Left hindlimb (tissue), 1 donor: ENCODE measurements around the gene GALNTL6.
"Not testable (repeated sequence)": the region's sequence is repeated elsewhere in the genome, so short reads cannot be mapped to it uniquely, and the experiment has no call there.

ENCODE experiments used
- DNase-seq: peaks from one replicate; pipeline ENCODE4 v3.0.0-alpha.2; 2018

GALNTL6 gene

DNA sequence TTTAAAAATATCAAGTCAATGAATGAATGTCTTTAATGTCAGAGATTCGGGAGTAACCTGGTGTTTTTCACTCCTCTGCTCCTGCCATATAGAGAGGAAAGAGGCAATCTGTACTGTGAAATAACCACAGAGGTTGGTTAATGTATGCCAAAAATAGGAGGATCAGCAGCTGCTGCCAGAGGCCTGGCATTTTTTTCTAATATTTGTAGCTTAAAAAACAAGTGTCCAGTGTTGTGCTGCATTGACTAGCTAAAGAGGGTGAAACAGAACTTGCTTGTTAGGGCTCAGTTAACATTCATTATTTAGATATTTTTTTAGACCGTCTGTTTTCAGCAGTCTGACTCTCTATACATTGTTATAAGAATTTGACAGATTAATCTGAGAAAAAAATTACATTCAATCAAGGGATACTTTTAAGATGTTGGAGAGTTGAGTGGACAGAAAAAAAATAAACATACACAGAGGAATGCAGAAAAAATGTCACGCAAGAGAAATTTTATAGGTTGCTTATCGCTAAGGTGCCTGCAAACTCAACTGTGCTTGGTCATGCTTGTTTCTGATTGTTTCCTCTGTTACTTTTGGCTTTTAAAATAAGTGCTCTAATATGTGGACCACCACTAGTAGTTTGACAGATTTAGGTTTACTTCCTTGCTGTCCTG, 963.1 kb downstream of the GALNTL6 start:
- DNase-seq: no peak

DNA sequence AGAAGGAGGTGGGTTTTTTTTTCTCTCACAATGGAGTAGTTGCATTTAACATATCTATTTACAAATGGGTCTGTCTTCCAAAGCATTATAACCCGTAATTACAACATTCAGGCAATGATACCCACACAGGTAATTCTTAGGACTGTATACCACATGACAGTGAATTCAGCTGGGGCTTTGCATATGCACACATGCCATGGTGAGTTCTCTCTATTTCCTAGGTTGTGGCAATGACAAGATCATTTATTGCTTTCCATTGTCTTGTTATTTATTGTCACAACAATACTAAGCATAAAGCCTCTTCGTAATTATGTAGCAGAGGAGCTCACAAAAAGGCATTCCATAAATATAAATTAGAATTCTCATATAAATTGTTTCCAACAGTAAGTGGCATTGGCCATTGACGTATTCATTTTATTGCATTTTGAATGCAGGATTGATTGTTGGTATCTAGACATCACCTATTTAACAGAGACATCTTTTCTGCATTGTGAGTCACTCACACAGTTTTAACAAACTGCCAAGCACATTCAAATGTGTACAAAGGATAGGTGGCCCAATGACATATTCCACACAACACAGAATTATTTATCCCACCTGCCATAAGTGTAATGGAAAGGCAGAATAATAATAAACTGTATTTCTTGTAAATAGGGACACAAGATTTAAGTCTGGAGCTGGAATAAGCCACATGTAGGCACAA, 964.7 kb downstream of the GALNTL6 start:
- no peak for DNase-seq

- no peak for DNase-seq
Measured at GRCh38 chr4:172778583-172778982, 965.4 kb downstream of the GALNTL6 start.

- DNase-seq: no peak
Measured at GRCh38 chr4:172780566-172781081, 967.4 kb downstream of the GALNTL6 start.

DNA sequence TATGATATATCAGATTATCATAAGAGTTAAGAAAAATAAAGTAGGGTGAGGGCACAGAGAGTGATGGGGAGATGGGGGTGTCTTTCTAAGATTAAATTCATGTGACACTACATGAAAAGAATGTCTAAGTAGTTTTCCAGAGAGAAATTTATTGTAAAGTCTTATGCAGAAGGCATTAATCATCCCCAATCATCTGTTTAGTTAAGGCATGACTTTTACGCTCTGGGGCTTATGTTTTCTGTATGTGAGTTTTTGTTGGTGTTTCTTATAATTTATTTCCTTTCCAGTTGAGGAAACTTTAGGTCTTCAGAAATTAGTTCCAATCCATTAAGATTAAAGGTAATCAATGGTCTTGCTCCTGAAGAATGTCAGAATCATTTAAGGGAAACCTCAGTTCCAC, 972.4 kb downstream of the GALNTL6 start:
- no peak for DNase-seq

- DNase-seq: no peak
Measured at GRCh38 chr4:172786039-172786792, 973.0 kb downstream of the GALNTL6 start.

DNA sequence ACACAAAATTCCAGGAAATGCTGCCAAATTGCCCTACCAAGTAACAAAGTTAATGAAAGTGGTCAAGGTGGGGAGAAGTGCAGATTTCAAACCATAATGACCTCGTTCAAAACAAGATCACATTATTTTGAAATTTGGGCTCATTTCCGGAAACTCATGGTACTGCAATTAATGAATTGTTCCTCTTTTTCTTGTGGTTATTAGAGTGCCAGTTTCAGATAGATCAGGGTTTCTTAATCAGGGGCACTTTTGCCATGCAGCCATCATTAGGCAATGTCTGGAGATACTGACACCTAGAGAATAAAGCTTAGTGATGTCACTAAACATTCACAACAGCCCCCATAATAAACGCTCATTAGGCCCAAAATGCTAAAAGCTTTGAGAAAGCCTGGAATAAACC, 973.9 kb downstream of the GALNTL6 start:
- DNase-seq: no peak

DNA sequence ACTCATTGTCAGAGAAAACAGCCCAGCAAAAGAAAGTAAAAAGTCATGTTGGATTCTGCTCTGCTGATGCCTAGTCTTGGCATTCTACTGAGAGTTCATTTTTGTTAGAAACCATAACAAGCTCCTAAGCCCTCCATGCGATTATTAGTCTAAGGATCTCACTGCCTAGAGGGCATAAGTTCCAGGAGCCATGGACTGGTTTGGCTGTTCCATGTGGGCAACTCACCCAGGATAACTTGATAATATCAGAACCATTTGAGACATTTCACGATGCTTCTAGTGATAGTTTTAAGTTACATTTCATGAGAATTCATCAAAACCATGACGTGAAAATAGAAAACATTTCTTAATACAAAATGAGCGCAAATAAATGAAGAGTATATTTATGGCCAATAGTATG, 978.6 kb downstream of the GALNTL6 start:
- DNase-seq: no peak

DNA sequence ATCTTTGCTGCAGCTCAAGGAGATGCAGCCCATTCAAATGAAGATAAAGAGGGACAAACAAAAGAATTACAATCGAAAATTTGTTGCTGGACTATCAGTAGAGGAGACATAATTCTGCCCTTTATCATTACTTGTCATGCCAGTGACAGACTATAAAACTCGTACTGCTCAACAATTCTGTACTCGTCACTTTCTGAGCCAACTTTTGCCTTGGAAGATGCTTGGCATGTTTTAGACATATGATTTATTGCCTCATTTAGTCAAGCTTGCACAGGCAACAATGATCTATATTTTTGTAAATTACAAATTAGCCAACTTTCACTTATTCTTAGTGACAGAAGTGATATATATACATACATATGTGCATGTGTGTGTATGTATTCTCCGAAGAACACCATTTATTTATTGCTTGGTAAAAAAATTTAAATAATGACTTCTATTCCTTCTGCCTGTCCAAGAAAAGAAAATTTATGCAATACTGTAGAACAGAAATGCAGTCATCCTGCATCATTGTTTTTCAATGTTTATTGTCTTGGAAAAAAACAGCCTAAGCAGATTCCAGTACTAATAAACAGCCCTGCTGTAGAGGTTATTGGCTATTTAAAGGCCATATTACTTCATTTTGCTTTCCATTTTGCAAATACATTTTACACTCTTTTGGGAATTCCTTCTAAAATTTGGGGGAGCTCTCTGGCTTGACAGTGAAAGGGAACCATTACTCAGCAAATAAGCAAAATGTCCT, 980.5 kb downstream of the GALNTL6 start:
- no peak for DNase-seq

DNA sequence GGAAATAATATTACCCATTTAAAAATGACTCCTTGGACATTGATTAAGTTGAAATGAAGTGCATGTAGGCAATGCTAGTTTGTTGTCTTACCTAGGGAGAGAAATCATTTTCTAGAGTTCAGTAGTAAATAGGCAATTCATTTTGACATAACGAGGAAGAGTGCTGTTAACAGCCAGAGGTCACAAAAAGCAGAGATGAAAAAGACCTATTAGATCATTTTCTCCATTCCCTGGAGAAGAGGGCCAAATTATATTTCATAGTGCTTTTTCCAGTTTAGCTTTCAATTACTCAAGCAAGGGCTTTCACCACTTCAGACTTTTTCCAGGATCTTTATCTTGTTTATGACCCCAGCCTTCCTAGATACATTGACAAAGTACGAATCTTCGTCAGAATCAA, 981.1 kb downstream of the GALNTL6 start:
- DNase-seq: no peak

GRCh38 chr4:172797281-172797680, 984.1 kb downstream of the GALNTL6 start:
- not testable (repeated sequence) for DNase-seq

- DNase-seq: no peak
Measured at GRCh38 chr4:172802032-172802431, 988.8 kb downstream of the GALNTL6 start.

- no peak for DNase-seq
Measured at GRCh38 chr4:172806841-172807240, 993.6 kb downstream of the GALNTL6 start.

DNA sequence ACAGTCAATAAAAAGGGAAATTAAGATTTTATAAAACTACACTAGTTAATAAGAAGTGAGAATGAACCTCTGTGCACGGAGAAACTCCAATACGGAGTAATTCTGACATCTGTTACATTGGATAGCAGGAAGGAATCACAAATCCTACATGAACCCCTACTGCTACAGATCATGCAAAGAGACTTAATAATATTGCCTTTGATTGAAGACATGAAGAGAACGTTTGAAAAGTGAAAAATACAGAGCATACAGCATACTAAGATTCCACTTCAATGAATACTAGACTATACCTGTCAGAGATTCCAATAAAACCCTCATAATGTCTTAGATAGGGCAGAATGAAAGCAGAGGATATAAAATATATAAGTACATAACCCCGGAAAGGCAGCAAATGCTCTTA, 995.0 kb downstream of the GALNTL6 start:
- DNase-seq: no peak

- DNase-seq: no peak
Measured at GRCh38 chr4:172809319-172809718, 996.1 kb downstream of the GALNTL6 start.

- no peak for DNase-seq
Measured at GRCh38 chr4:172813359-172813923, 1000.2 kb downstream of the GALNTL6 start.

- DNase-seq: no peak
Measured at GRCh38 chr4:172815499-172816164, 1002.4 kb downstream of the GALNTL6 start.

DNA sequence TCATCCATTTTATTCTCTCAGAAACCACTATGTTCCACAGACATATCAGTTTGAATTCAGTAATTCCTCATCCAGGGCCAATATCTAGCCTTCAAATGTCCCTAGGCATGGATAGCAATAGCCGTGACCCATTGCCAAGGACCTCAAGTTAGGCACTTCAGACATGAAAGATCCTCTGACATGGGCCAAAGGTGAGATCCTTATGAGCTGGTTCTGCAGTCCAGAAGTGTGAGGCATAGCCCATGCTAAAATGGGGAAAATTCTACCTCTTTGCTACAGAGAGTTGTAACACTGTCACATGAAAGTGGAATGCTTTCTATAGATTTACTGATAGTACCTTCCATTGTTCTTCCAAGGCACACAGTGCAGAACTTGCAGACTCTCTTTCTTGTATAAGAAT, 1005.7 kb downstream of the GALNTL6 start:
- no peak for DNase-seq

- no peak for DNase-seq
Measured at GRCh38 chr4:172819353-172819752, 1006.1 kb downstream of the GALNTL6 start.

DNA sequence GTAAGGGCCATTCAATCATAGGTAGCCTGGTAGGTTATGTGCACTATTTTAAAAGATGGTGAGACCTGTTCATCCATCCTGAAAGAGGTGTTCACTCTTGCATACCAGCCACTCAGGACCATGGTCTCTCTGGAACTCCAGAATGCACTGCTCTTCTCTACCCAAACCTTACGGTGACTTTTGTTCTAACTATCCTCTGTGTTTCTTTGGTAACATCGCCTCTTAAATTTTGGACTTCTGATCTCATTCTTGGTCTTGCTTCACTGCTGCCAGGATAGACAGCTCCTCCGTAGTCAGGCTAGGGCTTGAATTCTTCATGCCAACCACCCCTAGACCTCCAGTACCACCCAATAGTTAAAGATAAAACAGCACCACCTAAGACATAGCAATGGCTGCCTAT, 1009.1 kb downstream of the GALNTL6 start:
- no peak for DNase-seq

DNA sequence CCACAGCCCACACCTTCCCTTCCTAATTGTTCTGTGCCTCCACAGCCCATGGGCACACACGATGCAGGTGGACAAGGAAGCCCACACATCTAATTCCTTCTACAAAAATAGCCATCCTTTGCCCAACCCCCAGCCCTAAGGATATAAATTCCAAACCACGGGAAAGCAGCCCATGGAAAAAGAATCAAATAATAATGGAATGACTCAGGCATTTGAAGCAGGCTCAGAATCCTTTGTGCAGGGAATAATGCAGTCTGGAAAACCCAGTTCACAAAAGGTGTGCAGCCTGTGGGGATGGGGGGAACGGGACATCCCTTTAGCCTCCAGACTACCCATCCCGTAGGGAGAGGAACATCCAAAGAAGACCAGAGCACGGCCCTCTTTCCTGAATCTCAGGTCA, 1013.1 kb downstream of the GALNTL6 start:
- DNase-seq: no peak

DNA sequence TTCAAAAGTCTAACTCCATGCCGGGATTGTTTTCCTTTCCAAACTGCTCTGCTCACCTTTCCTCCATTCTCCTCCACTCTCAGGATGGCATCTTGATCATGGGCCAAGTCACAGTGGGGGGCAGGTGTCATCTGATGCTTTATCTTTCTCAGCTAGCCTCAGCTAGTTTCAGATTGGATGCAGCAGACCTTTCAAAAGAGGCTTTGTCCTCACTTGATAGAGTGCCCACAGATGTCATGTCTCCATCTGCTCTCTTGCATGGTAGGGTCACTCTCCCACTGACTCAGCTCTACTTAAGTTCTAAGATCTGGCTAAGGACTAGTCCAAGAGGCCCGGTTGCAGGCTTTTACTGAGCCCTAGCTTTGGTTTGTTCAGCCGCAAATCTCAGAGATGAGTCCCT, 1013.7 kb downstream of the GALNTL6 start:
- no peak for DNase-seq
